ENCODE measurements around the gene PCDHGA4.
"Not testable (repeated sequence)": the region's sequence is repeated elsewhere in the genome, so short reads cannot be mapped to it uniquely, and the experiment has no call there.

Gene PCDHGA4

DNA sequence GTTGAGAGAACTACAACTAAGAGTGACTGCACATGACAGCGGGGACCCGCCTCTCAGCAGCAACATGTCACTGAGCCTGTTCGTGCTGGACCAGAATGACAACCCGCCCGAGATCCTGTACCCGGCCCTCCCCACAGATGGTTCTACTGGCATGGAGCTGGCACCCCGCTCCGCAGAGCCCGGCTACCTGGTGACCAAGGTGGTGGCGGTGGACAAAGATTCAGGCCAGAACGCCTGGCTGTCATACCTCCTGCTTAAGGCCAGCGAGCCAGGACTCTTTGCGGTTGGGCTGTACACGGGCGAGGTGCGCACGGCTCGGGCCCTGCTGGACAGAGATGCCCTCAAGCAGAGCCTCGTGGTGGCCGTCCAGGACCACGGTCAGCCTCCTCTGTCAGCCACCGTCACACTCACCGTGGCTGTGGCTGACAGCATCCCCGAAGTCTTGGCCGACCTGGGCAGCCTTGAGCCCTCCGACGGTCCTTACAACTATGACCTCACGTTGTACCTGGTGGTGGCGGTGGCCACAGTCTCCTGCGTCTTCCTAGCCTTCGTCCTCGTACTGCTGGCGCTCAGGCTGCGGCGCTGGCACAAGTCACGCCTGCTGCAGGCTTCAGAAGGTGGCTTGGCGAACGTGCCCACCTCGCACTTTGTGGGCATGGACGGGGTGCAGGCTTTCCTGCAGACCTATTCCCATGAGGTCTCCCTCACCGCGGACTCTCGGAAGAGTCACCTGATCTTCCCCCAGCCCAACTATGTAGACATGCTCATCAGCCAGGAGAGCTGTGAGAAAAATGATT is 29.8 kb downstream of the PCDHGA4 start:
- DNase-seq = no peak

DNA sequence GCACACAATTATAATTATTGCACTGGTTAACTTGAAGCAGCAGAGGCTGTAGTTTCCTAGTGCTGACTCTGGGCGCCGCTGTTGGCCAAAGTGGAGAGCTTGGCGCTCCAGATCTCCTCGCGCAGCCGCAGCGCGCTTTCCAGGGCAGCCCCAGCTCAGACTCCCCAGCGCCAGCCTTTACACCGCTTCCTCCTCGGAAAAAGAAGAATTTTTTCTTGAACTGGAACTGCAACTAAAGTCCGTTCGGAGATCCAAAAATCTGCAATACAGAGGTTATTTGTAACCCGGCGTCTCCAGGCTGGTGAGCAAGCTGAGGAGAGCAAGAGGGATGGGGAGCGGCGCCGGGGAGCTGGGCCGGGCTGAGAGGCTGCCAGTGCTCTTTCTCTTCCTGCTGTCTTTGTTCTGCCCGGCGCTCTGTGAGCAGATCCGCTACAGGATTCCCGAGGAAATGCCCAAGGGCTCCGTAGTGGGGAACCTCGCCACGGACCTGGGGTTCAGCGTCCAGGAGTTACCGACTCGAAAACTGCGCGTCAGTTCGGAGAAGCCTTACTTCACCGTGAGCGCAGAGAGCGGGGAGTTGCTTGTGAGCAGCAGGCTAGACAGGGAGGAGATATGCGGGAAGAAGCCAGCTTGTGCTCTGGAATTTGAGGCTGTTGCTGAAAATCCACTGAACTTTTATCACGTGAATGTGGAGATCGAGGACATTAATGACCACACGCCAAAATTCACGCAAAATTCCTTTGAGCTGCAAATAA is 32.9 kb downstream of the PCDHGA4 start, which contains the start of gene PCDHGB4:
Gene PCDHGB4, plus strand, starts transcription at position 142 of the 755 bp plus-strand sequence. Its CDS starts 187 bp downstream, at position 329.
- not testable (repeated sequence) for DNase-seq

DNA sequence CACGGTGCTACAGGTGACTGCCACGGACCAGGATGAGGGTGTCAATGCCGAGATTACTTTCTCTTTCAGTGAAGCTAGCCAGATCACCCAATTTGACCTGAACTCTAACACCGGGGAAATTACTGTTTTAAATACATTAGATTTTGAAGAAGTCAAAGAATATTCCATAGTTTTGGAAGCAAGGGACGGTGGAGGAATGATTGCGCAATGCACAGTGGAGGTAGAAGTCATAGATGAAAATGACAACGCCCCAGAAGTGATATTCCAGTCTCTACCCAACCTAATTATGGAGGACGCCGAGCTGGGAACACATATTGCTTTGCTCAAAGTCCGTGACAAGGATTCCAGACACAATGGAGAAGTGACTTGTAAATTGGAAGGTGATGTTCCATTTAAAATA is 33.8 kb downstream of the PCDHGA4 start:
- no peak for DNase-seq

- DNase-seq = no peak
Measured at GRCh38 chr5:141389153-141390042, 34.6 kb downstream of the PCDHGA4 start.

DNA sequence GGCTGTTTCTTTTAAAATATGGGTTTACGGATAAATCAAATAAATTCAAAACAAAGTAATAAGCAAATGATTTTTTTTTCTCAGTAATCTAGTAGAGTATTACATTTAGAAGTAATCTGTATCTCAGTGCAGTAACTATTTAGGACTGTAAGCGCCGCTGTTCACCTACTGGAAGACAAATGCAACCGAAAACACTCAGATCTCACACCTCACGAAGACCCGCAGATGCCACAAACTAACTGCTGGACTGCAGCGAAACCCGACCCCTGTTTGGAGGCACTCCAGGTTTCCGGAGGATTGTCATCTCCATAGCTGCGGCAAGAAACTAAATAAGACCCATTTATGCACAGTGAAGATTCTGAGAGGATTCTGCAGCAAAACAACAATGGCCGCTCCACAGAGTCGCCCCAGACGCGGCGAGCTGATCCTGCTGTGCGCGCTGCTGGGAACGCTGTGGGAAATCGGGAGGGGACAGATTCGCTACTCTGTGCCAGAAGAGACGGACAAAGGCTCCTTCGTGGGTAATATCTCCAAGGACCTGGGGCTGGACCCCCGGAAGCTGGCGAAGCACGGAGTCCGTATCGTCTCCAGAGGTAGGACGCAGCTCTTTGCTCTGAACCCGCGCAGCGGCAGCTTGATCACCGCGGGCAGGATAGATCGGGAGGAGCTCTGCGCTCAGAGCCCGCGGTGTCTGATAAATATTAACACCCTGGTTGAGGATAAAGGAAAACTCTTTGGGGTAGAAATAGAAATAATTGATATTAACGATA is 37.8 kb downstream of the PCDHGA4 start, which contains the start of gene PCDHGA8:
Gene PCDHGA8, plus strand, starts transcription at position 205 of the 770 bp plus-strand sequence. Its CDS starts 181 bp downstream, at position 386.
- no peak for DNase-seq

DNA sequence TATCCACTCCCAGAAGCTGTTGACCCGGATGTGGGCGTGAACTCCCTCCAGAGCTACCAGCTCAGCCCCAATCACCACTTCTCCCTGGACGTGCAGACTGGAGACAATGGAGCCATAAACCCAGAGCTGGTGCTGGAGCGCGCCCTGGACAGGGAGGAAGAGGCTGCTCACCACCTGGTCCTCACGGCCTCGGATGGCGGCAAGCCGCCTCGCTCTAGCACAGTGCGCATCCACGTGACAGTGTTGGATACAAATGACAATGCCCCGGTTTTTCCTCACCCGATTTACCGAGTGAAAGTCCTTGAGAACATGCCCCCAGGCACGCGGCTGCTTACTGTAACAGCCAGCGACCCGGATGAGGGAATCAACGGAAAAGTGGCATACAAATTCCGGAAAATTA is 38.4 kb downstream of the PCDHGA4 start:
- DNase-seq = no peak

GRCh38 chr5:141394401-141395187 is 39.8 kb downstream of the PCDHGA4 start:
- not testable (repeated sequence) for DNase-seq

DNA sequence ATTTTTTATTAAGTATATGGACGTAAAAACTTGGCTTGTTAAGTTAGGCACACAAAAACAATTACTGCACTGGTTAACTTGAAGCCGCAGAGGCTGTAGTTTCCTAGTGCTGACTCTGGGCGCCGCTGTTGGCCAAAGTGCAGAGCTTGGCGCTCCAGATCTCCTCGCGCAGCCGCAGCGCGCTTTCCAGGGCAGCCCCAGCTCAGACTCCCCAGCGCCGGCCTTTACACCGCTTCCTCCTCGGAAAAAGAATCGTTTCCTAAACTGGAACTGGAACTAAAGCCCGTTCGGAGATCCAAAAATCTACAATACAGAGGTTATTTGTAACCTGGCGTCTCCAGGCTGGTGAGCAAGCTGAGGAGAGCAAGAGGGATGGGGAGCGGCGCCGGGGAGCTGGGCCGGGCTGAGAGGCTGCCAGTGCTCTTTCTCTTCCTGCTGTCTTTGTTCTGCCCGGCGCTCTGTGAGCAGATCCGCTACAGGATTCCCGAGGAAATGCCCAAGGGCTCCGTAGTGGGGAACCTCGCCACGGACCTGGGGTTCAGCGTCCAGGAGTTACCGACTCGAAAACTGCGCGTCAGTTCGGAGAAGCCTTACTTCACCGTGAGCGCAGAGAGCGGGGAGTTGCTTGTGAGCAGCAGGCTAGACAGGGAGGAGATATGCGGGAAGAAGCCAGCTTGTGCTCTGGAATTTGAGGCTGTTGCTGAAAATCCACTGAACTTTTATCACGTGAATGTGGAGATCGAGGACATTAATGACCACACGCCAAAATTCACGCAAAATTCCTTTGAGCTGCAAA is 43.1 kb downstream of the PCDHGA4 start, which contains the start of gene PCDHGB5:
Gene PCDHGB5, plus strand, starts transcription at position 192 of the 796 bp plus-strand sequence. Its CDS starts 181 bp downstream, at position 373.
- not testable (repeated sequence) for DNase-seq

DNA sequence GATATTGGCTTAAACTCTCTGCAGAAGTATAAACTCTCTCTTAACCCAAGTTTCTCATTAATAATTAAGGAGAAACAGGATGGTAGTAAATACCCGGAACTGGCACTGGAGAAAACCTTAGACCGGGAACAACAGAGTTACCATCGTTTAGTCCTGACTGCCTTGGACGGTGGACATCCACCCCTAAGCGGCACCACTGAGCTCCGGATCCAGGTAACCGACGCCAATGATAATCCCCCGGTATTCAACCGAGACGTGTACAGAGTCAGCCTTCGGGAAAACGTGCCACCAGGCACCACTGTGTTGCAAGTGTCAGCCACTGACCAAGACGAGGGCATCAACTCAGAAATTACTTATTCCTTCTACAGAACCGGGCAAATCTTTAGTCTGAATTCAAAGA is 43.8 kb downstream of the PCDHGA4 start:
- no peak for DNase-seq

DNA sequence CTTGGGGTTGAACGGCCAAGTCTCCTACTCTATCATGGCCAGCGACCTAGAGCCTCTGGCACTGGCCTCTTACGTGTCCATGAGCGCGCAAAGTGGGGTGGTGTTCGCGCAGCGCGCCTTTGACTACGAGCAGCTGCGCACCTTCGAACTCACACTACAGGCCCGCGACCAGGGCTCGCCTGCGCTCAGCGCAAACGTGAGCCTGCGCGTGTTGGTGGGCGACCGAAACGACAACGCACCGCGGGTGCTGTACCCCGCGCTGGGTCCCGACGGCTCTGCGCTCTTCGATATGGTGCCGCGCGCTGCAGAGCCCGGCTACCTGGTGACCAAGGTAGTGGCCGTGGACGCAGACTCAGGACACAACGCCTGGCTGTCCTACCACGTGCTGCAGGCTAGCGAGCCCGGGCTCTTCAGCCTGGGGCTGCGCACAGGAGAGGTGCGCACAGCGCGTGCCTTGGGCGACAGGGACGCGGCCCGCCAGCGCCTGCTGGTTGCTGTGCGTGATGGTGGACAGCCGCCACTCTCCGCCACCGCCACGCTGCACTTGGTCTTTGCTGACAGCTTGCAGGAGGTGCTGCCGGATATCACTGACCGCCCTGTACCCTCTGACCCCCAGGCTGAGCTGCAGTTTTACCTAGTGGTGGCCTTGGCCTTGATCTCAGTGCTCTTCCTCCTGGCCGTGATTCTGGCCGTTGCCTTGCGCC is 44.9 kb downstream of the PCDHGA4 start:
- no peak for DNase-seq

DNA sequence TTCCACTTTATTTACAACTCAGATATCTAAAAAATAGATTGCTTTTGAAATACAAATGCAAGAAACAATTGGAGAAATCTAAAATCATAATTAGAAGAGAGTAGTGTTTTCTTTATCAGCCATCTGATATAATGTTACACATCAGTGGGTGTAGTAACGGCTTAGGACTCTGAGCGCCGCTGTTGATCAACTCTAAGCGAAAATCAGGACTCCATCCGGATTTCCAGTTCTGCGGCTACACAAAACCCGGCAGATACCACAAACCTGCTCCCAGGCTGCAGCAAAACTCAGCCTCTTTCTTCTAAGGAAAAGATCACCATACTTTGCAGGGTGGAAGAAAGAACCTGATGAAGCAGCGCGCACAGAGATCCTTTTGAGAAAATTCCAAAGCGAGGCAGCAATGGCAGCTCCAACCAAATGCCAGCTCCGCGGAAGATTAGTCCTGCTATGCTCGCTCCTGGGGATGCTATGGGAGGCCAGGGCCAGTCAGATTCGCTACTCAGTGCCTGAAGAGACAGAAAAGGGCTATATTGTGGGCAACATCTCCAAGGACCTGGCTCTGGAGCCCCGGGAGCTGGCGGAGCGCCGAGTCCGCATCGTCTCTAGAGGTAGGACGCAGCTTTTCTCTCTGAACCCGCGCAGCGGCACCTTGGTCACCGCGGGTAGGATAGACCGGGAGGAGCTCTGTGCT is 47.9 kb downstream of the PCDHGA4 start, which contains the start of gene PCDHGA9:
Gene PCDHGA9, plus strand, starts transcription at position 226 of the 691 bp plus-strand sequence. Its CDS starts 175 bp downstream, at position 401.
- DNase-seq = no peak

DNA sequence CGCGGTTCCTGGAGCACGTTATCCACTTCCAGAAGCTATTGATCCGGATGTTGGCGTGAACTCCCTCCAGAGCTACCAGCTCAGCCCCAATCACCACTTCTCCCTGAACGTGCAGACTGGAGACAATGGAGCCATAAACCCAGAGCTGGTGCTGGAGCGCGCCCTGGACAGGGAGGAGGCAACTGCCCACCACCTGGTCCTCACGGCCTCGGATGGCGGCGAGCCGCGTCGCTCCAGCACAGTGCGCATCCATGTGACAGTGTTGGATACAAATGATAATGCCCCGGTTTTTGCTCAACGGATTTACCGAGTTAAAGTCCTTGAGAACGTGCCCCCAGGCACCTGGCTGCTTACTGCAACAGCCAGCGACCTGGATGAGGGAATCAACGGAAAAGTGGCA is 48.6 kb downstream of the PCDHGA4 start:
- DNase-seq = no peak
